CD4-positive, alpha-beta T cell treated with Interleukin-15 for 1 hour (primary cell): ENCODE results near the gene FGFR3.

Experiments used
- DNase-seq: peaks from one replicate; pipeline ENCODE4 v3.0.0-alpha.2; 2020

Gene FGFR3

DNA sequence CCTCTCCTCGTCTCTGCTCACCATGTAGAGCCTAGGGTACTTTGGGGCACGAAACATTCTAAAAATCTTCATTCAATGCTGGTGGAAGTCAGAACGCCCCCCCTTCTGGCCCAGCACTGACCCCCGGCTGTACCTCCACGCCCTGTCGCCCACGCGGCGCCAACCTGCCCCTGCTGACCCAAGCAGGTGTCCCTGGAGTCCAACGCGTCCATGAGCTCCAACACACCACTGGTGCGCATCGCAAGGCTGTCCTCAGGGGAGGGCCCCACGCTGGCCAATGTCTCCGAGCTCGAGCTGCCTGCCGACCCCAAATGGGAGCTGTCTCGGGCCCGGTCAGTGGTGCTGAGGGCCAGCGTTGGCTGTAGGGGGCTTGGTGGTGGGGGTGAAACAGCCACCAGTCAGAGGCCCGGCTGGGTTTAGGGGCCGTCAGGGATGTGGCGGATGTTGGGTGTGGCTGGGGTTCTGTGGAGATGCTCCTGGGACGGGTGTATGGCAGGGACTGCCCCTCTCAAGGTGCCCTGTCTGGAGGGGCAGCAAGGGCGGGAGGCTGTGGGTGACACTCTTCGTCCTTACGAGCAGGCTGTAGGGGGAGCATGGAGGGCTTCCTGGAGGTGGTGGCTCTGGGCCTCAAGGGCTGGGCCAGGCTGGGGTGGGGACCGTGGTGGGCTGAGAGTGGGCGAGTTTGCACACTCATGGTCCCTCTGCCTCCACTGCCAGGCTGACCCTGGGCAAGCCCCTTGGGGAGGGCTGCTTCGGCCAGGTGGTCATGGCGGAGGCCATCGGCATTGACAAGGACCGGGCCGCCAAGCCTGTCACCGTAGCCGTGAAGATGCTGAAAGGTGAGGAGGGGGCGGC lies 11.8 kb downstream of the FGFR3 start:
- DNase-seq, result no peak

DNA sequence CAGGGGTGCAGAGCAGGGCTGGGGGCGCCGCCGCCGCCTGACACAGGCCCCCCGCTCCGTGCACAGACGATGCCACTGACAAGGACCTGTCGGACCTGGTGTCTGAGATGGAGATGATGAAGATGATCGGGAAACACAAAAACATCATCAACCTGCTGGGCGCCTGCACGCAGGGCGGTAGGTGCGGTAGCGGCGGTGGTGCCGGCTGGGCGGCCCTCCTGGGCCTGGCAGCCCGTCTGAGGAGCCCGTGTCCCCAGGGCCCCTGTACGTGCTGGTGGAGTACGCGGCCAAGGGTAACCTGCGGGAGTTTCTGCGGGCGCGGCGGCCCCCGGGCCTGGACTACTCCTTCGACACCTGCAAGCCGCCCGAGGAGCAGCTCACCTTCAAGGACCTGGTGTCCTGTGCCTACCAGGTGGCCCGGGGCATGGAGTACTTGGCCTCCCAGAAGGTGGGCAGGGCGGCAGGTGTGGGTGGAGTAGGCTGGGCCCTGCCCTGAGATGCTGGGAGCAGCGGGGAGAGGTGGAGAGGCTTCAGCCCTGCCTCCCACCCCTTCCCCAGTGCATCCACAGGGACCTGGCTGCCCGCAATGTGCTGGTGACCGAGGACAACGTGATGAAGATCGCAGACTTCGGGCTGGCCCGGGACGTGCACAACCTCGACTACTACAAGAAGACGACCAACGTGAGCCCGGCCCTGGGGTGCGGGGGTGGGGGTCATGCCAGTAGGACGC lies 12.6 kb downstream of the FGFR3 start:
- no peak for DNase-seq

DNA sequence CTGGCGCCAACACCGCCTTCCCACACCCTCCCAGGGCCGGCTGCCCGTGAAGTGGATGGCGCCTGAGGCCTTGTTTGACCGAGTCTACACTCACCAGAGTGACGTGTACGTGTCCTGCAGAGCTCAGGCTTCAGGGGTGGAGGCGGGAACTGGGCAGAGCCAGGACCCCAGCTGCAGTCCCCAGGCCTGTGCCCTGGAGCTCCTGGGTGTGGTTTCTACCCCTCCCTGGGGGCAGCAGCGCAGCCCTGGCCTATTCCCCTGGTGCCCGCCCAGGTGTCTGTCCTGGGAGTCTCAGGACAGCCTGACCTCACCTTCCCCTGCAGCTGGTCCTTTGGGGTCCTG lies 13.1 kb downstream of the FGFR3 start:
- no peak for DNase-seq

DNA sequence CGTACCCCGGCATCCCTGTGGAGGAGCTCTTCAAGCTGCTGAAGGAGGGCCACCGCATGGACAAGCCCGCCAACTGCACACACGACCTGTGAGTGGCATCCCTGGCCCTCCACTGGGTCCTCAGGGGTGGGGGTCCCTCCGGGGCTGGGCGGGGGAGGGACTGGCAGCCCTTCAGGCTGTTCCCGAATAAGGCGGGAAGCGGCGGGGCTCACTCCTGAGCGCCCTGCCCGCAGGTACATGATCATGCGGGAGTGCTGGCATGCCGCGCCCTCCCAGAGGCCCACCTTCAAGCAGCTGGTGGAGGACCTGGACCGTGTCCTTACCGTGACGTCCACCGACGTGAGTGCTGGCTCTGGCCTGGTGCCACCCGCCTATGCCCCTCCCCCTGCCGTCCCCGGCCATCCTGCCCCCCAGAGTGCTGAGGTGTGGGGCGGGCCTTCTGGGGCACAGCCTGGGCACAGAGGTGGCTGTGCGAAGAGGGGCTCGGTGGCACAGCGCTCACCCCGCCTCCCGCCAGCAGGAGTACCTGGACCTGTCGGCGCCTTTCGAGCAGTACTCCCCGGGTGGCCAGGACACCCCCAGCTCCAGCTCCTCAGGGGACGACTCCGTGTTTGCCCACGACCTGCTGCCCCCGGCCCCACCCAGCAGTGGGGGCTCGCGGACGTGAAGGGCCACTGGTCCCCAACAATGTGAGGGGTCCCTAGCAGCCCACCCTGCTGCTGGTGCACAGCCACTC lies 13.7 kb downstream of the FGFR3 start:
- no peak for DNase-seq

DNA sequence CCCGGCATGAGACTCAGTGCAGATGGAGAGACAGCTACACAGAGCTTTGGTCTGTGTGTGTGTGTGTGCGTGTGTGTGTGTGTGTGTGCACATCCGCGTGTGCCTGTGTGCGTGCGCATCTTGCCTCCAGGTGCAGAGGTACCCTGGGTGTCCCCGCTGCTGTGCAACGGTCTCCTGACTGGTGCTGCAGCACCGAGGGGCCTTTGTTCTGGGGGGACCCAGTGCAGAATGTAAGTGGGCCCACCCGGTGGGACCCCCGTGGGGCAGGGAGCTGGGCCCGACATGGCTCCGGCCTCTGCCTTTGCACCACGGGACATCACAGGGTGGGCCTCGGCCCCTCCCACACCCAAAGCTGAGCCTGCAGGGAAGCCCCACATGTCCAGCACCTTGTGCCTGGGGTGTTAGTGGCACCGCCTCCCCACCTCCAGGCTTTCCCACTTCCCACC lies 14.3 kb downstream of the FGFR3 start:
- DNase-seq, result no peak

DNA sequence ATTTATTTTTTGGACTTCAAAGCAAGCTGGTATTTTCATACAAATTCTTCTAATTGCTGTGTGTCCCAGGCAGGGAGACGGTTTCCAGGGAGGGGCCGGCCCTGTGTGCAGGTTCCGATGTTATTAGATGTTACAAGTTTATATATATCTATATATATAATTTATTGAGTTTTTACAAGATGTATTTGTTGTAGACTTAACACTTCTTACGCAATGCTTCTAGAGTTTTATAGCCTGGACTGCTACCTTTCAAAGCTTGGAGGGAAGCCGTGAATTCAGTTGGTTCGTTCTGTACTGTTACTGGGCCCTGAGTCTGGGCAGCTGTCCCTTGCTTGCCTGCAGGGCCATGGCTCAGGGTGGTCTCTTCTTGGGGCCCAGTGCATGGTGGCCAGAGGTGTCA lies 15.3 kb downstream of the FGFR3 start:
- DNase-seq, result no peak

DNA sequence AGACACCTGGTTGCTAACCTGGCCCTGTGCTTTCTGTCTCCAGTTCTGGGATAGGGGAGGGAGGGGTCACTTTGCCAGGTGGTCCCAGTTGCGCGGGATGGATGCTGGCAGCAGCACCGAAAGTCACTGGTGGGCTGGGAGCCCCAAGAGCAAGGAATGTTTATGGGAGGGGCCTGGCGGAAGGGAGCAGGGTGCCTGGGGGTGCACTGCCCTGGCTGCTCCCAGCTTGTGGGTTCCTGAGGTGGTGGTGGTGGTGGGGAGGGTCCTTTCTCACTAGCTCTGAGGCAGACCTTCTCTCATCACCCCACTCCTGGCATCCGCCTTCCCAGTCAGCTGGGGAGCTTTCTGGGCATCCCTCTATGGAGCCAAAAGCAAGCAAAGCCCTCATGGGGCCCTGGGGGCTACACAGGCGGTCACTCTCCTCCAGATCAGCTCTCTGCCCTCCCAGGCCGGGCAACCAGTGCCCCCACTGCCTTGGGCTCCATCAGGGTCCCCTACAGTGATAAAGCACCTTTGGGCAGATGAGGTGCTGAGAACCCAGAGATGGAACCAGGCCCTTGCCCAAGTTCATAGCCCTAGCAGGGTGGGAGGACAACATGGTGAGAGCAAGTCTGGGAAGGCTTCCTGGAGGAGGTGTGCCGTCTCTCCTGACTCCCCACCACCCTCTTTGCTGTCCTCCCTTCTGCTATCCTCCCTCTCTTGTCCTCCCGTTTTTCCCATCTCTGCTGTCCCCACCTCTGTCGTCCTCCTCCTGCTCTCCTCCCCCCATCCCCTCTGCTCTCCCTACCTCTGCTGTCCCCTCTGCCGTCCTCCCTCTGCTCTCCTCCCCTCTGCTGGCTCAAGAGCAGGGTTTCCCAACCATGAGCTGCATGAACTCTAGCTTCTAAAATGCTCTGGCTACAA lies 16.0 kb downstream of the FGFR3 start:
- DNase-seq, result no peak

DNA sequence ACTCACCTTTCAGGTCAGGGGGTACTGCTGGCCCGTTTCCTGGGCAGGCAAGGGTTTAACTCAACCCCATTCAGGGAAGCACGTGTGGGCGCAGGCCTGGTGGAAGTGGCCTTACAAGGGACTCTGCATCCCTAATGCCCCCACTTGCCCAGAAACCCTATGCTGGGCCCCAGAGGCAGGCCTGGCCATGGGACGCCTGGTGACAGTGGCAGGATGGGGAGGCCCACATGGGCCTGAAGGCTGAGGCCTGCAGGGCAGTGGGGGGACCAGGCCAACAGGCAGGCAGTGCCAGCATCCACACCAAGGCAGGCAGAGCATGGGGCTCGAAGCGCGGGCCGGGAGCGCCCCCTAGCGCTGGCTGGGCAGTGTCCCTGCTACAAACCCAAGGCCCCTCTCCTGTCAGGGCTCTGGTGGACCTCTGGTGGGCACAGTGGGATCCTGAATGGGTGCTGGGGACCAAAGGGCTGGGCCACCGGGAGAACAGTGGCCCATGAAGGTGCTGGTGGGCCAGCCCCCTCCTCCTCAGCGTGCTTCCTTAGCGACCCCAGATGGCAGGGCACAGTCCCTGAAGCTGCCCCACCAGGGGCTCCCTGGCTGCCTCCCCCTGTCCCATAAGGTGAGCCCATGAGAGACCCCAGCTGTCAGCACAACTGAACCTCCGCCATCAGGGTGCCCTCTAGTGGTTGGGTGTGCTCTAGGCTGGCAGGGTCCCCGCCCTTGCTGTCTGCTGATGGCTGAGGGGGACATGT lies 16.8 kb downstream of the FGFR3 start:
- DNase-seq, result peak; percentile 53

DNA sequence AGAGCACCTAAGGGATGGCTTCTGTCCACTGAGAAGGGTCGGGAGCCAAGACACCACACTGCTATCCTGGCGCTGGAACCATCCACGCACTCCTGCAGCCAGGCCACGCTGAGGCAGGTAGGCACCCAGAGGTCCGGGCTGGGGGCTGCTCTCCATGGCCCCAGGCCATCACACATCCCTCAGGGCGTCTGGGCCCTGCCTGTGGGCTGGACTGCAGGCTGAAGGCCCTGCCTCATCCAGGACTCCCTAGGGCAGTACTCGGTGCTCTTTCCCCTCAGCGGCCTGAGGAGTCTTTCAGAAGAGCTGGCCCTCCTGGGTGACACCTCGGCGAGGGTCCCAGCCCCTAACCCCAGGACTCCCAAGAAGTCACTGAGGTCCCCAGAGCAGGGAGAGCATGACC lies 17.7 kb downstream of the FGFR3 start:
- no peak for DNase-seq

DNA sequence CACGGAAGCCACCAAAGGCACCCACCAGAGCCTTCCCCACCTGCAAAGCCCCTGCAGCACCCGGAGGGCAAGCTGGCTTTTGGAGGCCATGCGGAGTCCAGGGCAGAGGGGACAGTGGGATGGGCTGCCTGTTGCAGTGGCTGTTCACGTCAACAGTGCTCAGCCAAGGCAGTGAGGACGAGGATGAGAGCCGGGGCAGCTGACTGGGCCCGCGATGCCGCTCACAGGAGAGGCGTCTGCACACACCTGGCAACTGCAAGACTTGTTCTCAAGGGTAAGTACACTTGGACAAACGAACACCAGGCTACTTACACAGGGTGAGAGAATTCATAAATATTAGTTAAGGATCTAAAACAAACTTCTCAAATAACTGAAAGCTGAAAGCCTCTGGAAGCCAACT lies 19.6 kb downstream of the FGFR3 start:
- no peak for DNase-seq

DNA sequence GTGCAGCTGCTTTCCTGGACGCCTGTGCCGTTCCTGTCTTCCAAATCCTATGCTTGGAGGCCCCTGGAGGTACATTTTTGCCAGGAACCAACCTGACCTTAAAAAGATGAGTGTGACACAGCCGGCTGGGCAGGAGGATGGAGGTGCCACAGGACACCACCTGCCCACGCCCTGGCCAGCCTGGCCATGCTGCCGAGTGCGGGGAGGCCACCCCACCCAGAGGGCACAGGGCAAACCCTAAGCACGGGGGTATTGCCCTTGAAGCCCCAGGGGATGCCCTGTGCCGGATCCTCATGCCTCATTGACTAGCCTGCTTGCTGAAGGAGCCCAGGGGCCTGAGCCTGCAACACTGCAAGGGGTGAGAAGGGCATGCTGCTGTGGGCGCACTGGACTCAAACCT lies 20.1 kb downstream of the FGFR3 start:
- no peak for DNase-seq

DNA sequence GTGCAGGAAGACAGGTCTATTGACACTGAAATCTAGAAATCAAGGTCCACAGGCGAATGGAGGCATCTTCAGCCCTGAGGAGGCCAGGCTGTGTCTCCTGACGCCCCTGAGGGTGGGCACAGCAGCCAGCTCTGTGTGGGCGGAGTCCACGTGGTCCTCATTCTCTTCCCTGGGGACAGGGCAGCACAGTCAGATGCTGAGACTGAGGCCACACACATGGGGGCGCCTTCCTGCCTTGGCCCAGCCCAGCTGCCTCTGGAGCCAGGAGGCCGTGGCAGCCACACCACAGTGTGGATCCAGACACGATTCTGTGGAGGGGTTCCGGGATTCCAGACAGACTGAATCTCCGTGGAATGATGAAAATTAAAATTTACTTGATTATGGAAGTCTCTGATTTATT lies 20.8 kb downstream of the FGFR3 start:
- no peak for DNase-seq

DNA sequence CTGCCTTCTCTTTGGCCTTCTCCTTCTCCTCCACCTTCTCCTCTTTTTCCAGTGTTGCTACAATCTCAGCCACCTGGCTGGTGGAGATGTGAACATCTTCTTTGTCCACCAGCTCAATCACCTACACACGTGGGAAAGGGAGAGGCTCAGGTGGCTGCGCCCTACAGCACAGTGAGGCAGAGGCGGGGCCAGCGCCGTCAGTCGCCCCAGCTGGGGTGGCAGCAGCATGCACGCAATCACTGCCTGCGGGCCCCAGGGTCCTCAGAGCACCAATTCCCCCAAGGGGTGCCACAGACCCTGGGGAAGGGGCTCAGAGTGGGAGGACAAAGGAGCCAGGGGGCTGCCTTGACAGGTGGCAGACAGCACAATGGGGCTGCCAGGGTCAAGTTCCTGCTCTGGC lies 21.4 kb downstream of the FGFR3 start:
- no peak for DNase-seq

DNA sequence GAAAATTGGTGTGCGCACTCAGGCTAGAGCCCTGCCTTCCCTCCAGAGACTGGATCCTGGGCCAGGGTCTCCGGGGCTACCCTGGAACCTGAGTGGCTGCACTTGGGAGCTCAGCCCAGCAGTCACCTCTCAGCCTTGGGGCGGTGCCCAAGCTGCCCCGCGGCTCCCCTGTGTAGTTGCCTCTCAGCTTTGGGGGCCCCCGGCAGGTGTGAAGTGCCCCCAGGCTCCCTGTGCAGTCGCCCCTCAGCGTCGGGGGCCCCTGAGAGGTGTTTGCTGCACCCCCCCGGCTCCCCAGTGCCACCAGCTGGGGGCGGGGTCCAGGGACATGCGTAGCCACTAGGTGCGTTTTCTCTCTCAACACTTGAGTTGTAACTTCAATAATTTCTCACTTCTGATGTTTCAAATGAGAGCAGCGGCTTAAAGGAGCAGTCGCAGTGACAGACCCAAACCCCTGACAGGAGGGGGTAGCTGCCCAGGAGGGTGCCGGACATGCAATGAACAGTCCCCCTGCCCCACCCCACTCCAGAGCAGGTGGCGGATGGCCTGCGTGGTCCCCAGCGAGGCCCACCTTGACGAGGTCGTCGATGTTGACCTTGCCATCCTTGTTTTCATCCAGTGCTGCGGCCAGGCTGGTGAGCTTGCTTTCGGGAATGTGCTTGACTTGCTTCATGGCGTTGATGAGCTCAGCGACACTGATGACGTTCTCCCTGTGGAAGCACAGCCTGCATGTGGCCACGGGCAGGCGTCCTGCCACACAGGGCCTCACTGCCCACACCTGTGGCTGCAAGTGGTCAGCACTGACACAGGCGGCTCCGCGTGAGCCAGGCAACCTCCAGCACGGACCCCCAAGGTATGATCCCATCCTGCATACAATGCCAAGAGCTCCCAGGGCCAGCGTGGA lies 22.3 kb downstream of the FGFR3 start:
- no peak for DNase-seq

DNA sequence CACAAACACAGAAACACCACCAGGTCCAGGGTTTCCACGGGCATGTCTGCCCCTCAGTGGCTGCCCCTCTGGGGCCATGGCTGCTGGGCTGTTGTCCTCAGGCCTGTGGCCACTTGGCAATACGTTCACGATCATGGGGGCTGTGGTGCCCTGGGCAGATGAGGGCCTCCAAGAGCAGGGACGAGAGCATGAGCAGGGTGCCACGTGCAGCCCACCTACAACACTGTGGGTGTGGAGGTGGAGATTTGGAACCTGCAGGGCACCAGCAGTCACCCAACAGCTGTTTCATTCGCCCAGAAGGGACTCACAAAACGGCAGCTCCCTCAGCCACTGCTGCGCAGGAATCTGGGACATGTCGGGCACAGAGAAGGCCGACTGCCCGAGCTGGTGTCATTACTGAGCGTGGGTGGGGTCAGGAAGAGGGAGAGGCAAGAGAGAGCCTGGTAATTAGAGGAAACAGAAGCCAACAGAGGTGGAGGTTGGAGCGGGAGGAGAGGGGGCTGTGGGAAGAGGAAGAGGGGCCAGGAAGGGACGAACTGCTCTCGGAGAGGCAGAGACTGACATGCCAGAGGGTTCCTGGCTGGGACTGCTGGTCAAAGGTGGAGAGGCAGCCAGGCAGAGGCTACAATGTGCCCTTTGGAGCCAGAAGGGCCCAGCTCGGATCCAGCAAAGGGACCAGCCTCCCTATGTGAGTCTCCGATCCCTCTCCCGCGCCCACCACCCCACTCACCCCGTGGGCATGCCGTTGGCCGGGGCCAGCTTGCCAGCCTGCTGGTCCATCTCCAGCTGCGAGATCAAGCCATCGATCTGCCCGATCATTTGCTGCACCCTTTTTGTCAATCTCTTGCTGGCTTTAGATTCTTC lies 23.1 kb downstream of the FGFR3 start:
- no peak for DNase-seq

DNA sequence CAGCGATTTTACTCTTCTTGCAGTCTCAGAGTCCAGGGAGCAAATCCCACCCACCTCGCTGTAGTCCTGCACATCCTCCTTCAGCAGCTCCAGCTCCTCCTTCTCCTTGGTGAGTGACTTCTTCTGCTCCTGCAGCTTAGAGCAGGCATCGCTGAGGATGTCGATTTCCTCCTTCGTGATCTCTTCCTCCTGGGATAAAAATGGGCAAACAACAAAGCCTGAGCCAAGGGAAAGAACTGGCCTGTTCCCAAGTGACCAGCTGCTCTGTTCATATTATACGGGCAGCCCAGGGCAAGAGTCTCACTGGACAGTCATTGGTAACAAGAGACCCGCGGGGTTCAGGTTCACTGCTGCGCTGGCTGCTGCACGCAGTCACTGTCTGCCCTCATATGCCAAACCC lies 26.2 kb downstream of the FGFR3 start:
- no peak for DNase-seq

DNA sequence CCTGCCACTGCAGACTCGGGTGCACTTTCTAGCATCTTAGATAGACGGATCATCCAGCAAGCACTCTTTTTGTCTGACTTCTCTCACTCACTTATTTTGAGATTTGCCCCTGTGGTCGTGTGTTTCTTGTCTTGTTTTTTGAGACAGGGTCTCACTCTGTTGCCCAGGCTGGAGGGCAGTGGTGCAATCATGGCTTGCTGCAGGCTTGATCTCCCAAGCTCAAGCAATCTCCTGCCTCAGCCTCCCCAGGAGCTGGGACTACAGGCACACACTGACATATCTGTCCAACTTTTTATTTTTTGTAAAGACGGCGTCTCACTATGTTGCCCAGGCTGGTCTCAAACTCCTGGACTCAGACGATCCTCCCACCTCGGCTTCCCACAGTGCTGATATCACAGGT lies 26.7 kb downstream of the FGFR3 start:
- no peak for DNase-seq

DNA sequence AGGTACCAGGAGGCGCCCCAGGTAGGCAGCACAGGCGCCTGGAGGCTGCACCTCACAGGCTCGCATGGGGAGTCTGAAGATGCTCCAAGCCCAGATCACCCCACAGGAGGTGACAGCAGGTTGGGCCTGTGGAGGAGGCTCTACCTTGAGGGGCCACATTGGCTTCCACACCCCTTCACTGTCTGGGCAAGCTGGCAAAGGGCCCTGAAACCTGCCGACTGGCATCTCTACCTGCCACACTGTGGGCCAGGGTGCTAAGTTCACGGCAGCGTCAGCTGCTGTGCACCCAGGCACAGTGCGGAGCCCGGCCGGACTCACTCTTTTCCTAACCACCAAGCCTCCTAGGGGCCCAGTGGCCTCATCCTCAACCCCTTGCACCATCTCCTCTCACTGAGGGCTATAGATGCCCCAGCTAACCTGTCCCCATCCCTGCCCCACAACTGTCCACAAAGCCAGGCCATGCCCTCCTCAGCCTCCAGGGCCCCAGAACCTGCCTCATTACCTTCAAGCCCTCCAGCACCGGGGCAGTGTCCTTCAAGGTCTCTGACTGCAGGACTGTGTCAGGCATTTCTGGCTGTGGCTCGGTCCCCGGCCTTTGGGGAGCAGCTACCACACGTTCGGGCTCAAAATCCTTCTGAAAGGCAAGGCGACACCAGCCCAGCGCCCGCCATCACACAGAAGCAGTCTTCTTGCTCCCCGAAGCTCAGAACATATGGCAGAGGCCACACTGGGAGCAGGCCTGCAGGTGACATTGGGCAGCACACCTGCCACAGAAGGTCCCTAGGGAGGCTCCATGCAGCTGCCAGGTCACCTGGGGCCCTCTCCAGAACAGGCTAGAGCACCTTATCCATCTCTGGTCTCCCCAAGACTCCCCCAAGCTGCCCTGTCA lies 28.8 kb downstream of the FGFR3 start:
- no peak for DNase-seq
